ENCODE results near the gene PRPF18.

Gene PRPF18

DNA sequence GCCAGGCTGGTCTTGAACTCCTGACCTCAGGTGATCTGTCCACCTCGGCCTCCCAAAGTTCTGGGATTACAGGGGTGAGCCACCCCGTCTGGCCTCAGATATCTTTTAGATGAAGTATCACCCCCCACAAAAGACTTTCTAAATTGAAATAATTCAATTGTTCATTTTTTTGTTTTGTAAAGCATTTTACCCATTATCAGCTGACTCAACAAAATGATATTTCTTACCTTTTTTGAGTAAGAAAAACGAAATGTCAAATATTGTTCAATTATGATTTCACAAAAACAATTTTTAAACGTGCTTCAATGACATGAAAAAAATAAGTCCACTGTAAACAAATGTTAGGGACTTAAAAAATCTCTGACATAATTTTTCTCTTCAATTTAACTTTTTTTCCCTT, 822 bp upstream of the PRPF18 start:
- DNase-seq (ENCODE audit: low read depth) = no peak
- no peak for TF ChIP-seq CTCF (IDR thresholded peaks at IDR 0.05; ENCODE audit: low read depth, low read length, missing control alignments)
- H3K4me3 ChIP-seq (ENCODE audit: low read depth, low read length) = no peak overlapping the region

GRCh38 chr10:13587391-13587790, 626 bp downstream of the PRPF18 start:
- no peak for DNase-seq (ENCODE audit: low read depth)

DNA sequence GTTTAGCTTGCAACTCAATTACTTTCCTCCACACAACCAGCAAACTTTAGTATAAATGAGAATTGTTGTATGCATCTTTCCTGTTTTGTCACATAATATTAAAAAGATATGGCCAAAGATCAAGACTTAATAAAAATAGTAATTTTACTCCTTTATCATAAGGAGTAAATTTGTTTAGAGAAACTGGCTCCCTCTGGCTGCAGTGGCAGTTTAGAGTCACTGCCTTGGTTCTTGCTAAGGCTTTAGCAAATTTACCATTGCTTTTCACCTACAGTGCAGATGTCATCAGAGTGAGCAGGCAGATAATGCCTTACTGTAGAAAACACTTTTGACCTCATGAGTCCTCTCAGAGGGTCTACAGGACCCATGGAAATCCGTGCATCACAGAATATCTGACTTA, 2.6 kb downstream of the PRPF18 start:
- no peak overlapping the region for H3K4me3 ChIP-seq (ENCODE audit: low read depth, low read length)
- DNase-seq (ENCODE audit: low read depth) = no peak
- no peak for TF ChIP-seq CTCF (IDR thresholded peaks at IDR 0.05; ENCODE audit: low read depth, low read length, missing control alignments)

More at GRCh38 chr10:13587391-13587790, 626 bp downstream of the PRPF18 start:
- peak overlapping the region; percentile 97 for H3K4me3 ChIP-seq (ENCODE audit: low read depth, low read length)
- no peak for TF ChIP-seq CTCF (IDR thresholded peaks at IDR 0.05; ENCODE audit: low read depth, low read length, missing control alignments)

DNA sequence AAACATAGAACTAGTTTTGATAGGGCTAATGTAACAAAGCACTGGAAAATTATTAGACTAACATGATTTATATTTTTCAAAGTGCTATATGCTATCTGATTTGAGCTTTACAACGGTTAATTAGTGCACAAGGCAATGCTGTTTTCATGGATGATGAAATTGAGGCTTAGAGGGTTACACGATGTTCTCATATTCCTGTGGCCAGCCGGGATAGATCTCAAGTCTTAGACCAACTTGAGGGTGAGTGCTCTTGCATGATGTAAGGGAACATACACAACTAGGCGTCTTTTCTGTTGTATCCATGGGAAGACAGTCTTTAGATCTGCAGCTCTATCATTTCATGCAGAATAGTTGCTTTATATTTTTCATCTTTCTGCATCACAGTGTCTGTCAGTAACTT, 4.1 kb downstream of the PRPF18 start:
- DNase-seq (ENCODE audit: low read depth) = no peak
- TF ChIP-seq CTCF (IDR thresholded peaks at IDR 0.05; ENCODE audit: low read depth, low read length, missing control alignments) = no peak

GRCh38 chr10:13592306-13592705, 5.5 kb downstream of the PRPF18 start:
- no peak overlapping the region for H3K4me3 ChIP-seq (ENCODE audit: low read depth, low read length)
- TF ChIP-seq CTCF (IDR thresholded peaks at IDR 0.05; ENCODE audit: low read depth, low read length, missing control alignments) = no peak
- DNase-seq (ENCODE audit: low read depth) = no peak

More for the DNA sequence above, 4.1 kb downstream of the PRPF18 start:
- no peak overlapping the region for H3K4me3 ChIP-seq (ENCODE audit: low read depth, low read length)

DNA sequence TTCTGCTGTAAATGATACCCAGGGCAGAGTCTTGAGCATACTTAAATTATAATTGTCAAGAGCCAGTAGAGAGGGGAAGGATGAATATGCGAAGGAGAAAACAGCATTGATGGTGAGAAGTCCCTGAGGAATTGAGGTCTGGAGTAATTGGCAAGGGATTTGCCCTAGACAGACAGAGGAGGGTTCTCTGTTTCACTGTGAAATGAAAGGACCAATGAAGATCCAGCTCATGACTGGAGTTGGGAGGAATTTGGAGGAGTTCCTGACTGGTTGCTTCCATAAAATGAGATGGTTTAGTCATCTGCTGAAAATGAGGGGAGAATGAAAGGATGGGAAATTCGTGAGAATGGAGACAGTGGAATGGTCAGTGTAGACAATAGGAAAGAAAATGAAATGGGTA, 6.8 kb downstream of the PRPF18 start:
- DNase-seq (ENCODE audit: low read depth) = no peak
- TF ChIP-seq CTCF (IDR thresholded peaks at IDR 0.05; ENCODE audit: low read depth, low read length, missing control alignments) = no peak
- no peak overlapping the region for H3K4me3 ChIP-seq (ENCODE audit: low read depth, low read length)

DNA sequence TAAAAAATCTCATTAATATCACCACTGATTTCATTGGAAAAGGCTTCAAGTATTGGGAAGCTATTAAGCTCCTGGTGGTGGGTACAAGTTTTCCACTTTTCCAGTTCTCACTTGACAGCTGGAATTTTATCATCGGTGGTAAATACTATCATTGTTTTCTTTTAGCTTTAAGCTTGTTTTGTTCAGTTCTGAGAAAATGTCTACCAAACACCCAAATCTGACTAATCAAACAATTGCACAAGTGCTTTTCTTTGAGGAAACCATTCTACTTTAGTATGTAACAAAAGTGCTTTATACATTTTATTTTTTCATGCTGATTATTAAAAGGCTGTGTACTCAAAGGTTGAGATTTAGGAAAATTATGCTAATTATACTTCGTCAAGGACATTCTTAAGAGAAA, 7.9 kb downstream of the PRPF18 start:
- no peak for TF ChIP-seq CTCF (IDR thresholded peaks at IDR 0.05; ENCODE audit: low read depth, low read length, missing control alignments)
- no peak for DNase-seq (ENCODE audit: low read depth)
- no peak overlapping the region for H3K4me3 ChIP-seq (ENCODE audit: low read depth, low read length)

Measured in GM12864 (cell line).